GM20000 (cell line): ENCODE data around the gene RPS16.

Source experiments
- DNase-seq: peaks from one replicate; pipeline ENCODE4 v3.0.0; 2012; ENCODE audit warnings: low spot score
- CTCF ChIP-seq: IDR thresholded peaks from 2 replicates; pipeline ENCODE4 v1.5.1; 2012; ENCODE audit warnings: mild to moderate bottlenecking, control low read depth; ENCODE audit errors: extremely low read depth, missing control alignments

The RPS16 gene

GRCh38 chr19:39385629-39386411 is 49.9 kb downstream of the RPS16 start:
- no peak for TF ChIP-seq CTCF
- no peak for DNase-seq

- DNase-seq = no peak
- no peak for TF ChIP-seq CTCF
Measured at GRCh38 chr19:39384839-39385568, 50.7 kb downstream of the RPS16 start.
